Measurements from ENCODE around the gene GPATCH2L. TPM values are rescaled to one million over a fixed set of nuclear protein-coding genes. Genes with fewer than 3 reads are reported as not detected.

Gene GPATCH2L
- total and polyA plus RNA-seq, 2 of the 13 experiments (the other 11 are each of a cell fraction or from before 2014, with no cell fraction given) = 14.4 to 29.0 TPM

DNA sequence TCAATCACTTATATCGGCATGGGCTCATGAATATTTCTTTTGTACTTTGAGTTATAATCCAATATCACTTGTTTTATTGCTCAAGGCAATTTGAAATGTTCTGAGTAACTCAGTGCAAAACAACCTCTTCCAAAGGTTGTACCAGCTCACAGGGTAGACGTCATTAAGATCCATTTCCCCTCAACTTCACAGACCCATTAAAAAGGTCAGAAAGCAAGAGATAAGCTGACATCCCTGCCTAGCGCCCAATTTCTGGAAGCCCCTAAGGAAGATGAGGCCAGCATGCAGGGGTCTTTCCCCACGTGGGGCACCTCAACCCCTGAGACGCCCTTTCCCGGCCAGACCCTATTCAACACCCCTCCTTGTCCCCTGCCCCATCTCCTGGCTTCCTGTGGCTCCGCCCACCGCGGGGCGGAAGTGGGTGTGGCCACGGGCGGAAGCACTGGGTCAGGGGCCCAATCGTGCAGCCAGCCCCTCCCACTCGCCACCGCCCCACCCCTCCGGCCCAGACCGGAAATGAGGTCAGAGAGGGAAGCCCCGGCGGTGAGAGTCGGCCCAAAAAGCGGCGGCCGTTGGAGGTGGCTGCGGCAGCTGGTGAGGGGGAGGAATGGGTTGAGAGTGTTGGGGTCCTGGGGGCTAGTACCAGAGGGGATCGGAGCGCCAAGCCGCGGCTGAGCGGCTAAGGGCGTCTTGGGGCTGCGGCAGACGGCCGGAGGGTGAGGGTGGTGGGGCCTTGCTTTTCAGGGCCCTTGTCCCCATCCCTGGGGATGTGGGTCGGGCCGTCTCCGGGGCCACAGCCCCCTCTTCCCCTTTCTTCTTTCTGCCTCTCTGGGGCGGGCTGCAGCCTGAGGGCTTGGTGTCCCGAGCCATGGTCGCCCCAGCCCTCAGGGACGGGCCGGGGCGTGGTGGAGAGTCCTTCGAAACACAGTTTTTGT, at the start of gene GPATCH2L (continued):
- no peak for TF ChIP-seq SOX6 (IDR thresholded peaks at IDR 0.05)
- TF ChIP-seq SOX6 (CRISPR knock-in tag; IDR thresholded peaks at IDR 0.05) = peak; percentile 42; the same call in 1 of the 2 replicates
- no peak for TF ChIP-seq NR3C1 (CRISPR knock-in tag; IDR thresholded peaks at IDR 0.05)
- no peak for TF ChIP-seq ZNF737 (CRISPR knock-in tag; IDR thresholded peaks at IDR 0.05; ENCODE audit: borderline replicate concordance)
- TF ChIP-seq MXI1 (IDR thresholded peaks at IDR 0.05; ENCODE audit: borderline replicate concordance, low read depth, low read length) = no peak
- no peak for TF ChIP-seq NFE2L1 (CRISPR knock-in tag; IDR thresholded peaks at IDR 0.05; ENCODE audit: borderline replicate concordance)
- no peak for TF ChIP-seq BRCA1 (CRISPR knock-in tag; IDR thresholded peaks at IDR 0.05)
- no peak for TF ChIP-seq REXO4 (CRISPR knock-in tag; IDR thresholded peaks at IDR 0.05; ENCODE audit: borderline replicate concordance)
- no peak for TF ChIP-seq ZNF569 (CRISPR knock-in tag; IDR thresholded peaks at IDR 0.05; ENCODE audit: borderline replicate concordance)
- peak; percentile 79; the same call in 1 of the 2 replicates for TF ChIP-seq ZNF160 (CRISPR knock-in tag; IDR thresholded peaks at IDR 0.05)

DNA sequence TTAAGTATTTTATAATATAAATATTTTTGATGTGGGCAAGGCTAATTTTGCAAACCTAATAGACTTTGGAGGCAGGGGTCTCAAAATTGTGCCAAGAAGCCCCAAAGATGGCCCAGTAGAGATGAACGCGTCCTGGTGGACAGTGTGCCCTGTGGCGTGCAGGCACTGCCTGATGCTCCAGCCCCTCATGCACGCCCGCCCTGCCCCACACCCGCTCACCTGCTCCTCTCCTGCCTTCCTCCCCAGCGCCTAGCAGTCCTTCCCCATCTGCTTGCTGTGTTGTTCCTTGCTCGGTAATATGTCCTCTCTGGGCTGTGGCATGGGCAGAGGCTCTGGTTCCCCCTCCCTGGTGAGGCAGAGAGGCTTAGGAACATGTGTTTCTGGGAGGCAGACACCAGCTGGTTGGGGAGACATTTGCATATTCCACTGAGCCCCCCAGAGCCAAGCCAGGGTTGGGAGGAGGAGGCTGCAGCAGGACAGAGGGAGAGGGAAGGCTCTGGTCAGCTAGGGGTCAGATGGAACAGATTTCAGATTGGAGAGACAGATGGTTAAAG, 46.8 kb upstream of the GPATCH2L start:
- peaks cover 9% of the 10 kb centered on the region for H3K4me1 ChIP-seq (ENCODE audit: insufficient read depth, low read length)
- H3K79me2 ChIP-seq (ENCODE audit: insufficient read depth, low read length) = no peaks in the 10 kb centered on the region
- no peak for DNase-seq (ENCODE audit: low spot score)
- H2AFZ ChIP-seq (ENCODE audit: low read length) = no peak overlapping the region
- POLR2A ChIA-PET = no interaction called here
- H3K27me3 ChIP-seq (ENCODE audit: control insufficient read depth in 1 of 2, insufficient read depth in 2 of 2, low read length in 2 of 2) = peaks cover 0 to 19% of the 10 kb centered on the region in 2 experiments; a peak in 2 of 5 replicates
- FAIRE-seq = no peak
- 42% methylated on average over 2 of the region's 8 CpGs for WGBS (ENCODE audit: low lambda C conversion rate)
- intact Hi-C loops (cut with micrococcal nuclease; ENCODE audit: unreplicated experiment) = loop anchor here (10.0 kb wide), 1 partner anchor 250 kb away; no protein-coding TSS in a partner anchor
- ATAC-seq = no peak
- H3K9me3 ChIP-seq (ENCODE audit: low read length) = no peaks in the 10 kb centered on the region
- no TSS peak for BruUV-seq (replicated peaks)
- in situ Hi-C loops (cut with HindIII; ENCODE audit: extremely low pct_ligation_motif_present, low pct_unique_long_range_greater_than_20kb) = no loop called here
- no peaks in the 10 kb centered on the region for H3K36me3 ChIP-seq (replicated peaks in 1 of 2; ENCODE audit: control insufficient read depth in 1 of 2, insufficient read depth in 2 of 2, low read length in 2 of 2)
- H3K9ac ChIP-seq (ENCODE audit: insufficient read depth, low read depth, low read length) = no peak overlapping the region
- H3K4me2 ChIP-seq (ENCODE audit: low read depth, low read length) = no peak overlapping the region
- no peak overlapping the region for H3K27ac ChIP-seq (ENCODE audit: extremely low read length, insufficient read depth, low read length)
- TF ChIP-seq, protein P1, sequence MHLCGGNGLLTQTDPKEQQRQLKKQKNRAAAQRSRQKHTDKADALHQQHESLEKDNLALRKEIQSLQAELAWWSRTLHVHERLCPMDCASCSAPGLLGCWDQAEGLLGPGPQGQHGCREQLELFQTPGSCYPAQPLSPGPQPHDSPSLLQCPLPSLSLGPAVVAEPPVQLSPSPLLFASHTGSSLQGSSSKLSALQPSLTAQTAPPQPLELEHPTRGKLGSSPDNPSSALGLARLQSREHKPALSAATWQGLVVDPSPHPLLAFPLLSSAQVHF (CRISPR knock-in tag; IDR thresholded peaks at IDR 0.05) = no peak
- TF ChIP-seq PITX1 (CRISPR knock-in tag; IDR thresholded peaks at IDR 0.05) = no peak
- TF ChIP-seq, protein P2, sequence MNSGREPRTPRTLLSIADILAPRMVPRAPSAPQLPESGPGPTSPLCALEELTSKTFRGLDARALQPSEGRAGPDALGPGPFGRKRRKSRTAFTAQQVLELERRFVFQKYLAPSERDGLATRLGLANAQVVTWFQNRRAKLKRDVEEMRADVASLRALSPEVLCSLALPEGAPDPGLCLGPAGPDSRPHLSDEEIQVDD (CRISPR knock-in tag; IDR thresholded peaks at IDR 0.05; ENCODE audit: borderline replicate concordance) = no peak
- TF ChIP-seq, protein P3, sequence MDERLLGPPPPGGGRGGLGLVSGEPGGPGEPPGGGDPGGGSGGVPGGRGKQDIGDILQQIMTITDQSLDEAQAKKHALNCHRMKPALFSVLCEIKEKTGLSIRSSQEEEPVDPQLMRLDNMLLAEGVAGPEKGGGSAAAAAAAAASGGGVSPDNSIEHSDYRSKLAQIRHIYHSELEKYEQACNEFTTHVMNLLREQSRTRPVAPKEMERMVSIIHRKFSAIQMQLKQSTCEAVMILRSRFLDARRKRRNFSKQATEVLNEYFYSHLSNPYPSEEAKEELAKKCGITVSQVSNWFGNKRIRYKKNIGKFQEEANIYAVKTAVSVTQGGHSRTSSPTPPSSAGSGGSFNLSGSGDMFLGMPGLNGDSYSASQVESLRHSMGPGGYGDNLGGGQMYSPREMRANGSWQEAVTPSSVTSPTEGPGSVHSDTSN (CRISPR knock-in tag; IDR thresholded peaks at IDR 0.05) = no peak
- TF ChIP-seq HNF4A (CRISPR knock-in tag; IDR thresholded peaks at IDR 0.05) = no peak
- TF ChIP-seq ZNF567 (CRISPR knock-in tag; IDR thresholded peaks at IDR 0.05; ENCODE audit: borderline replicate concordance) = no peak
- TF ChIP-seq FOSL2 (CRISPR knock-in tag; IDR thresholded peaks at IDR 0.05) = no peak
- TF ChIP-seq, protein P4, sequence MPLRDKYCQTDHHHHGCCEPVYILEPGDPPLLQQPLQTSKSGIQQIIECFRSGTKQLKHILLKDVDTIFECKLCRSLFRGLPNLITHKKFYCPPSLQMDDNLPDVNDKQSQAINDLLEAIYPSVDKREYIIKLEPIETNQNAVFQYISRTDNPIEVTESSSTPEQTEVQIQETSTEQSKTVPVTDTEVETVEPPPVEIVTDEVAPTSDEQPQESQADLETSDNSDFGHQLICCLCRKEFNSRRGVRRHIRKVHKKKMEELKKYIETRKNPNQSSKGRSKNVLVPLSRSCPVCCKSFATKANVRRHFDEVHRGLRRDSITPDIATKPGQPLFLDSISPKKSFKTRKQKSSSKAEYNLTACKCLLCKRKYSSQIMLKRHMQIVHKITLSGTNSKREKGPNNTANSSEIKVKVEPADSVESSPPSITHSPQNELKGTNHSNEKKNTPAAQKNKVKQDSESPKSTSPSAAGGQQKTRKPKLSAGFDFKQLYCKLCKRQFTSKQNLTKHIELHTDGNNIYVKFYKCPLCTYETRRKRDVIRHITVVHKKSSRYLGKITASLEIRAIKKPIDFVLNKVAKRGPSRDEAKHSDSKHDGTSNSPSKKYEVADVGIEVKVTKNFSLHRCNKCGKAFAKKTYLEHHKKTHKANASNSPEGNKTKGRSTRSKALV (CRISPR knock-in tag; IDR thresholded peaks at IDR 0.05) = no peak
- TF ChIP-seq MAFF (IDR thresholded peaks at IDR 0.05; ENCODE audit: low read depth, low read length) = no peak
- CTCF ChIA-PET (ENCODE audit: low intra/inter-chr PET ratio, low total read pairs) = no interaction called here
- no peaks in the 10 kb centered on the region for H4K20me1 ChIP-seq (ENCODE audit: insufficient read depth, low read length)
- H3K4me3 ChIP-seq (replicated peaks in 1 of 3; ENCODE audit: insufficient read depth in 1 of 3, low read depth in 2 of 3, low read length in 3 of 3) = no peak overlapping the region
